ENCODE measurements around the gene C19orf53.
"Not testable (repeated sequence)": the region's sequence is repeated elsewhere in the genome, so short reads cannot be mapped to it uniquely, and the experiment has no call there.

The C19orf53 gene

GRCh38 chr19:13764101-13764807 is 10.0 kb upstream of the C19orf53 start, which contains the start of gene MRI1:
Gene MRI1 (plus strand): TSS chr19:13764522. CDS start chr19:13764589, 67 bp downstream.
- FAIRE-seq = no peak

GRCh38 chr19:13764821-13765394 is 9.3 kb upstream of the C19orf53 start:
- no peak for FAIRE-seq

- FAIRE-seq = no peak
Observed at GRCh38 chr19:13765395-13766094, 8.7 kb upstream of the C19orf53 start.

GRCh38 chr19:13766095-13766481 is 8.2 kb upstream of the C19orf53 start:
- FAIRE-seq = no peak

- no peak for FAIRE-seq
Observed at GRCh38 chr19:13768510-13768909, 5.7 kb upstream of the C19orf53 start.

GRCh38 chr19:13770013-13770635 is 4.1 kb upstream of the C19orf53 start:
- no peak for FAIRE-seq

GRCh38 chr19:13778398-13778797 is 4.1 kb downstream of the C19orf53 start:
- no peak for FAIRE-seq

GRCh38 chr19:13778847-13779246 is 4.6 kb downstream of the C19orf53 start:
- FAIRE-seq = no peak

GRCh38 chr19:13779794-13780193 is 5.5 kb downstream of the C19orf53 start:
- FAIRE-seq = not testable (repeated sequence)

GRCh38 chr19:13781547-13781946 is 7.3 kb downstream of the C19orf53 start:
- no peak for FAIRE-seq

- no peak for FAIRE-seq
Observed at GRCh38 chr19:13782537-13782936, 8.3 kb downstream of the C19orf53 start.

- no peak for FAIRE-seq
Observed at GRCh38 chr19:13783565-13784500, 9.6 kb downstream of the C19orf53 start.

GRCh38 chr19:13784731-13785452 is 10.6 kb downstream of the C19orf53 start:
- no peak for FAIRE-seq

- no peak for FAIRE-seq
Observed at GRCh38 chr19:13788991-13789390, 14.7 kb downstream of the C19orf53 start.

GRCh38 chr19:13790354-13790753 is 16.1 kb downstream of the C19orf53 start:
- no peak for FAIRE-seq

GRCh38 chr19:13793317-13793716 is 19.1 kb downstream of the C19orf53 start:
- FAIRE-seq = not testable (repeated sequence)

- FAIRE-seq = no peak
Observed at GRCh38 chr19:13794398-13794756, 20.1 kb downstream of the C19orf53 start.

GRCh38 chr19:13794757-13795589 is 20.7 kb downstream of the C19orf53 start, which contains the start of gene ZSWIM4:
Gene ZSWIM4 (plus strand): TSS chr19:13795443. CDS start chr19:13795649, 206 bp downstream.
- peak; percentile 55 for FAIRE-seq

GRCh38 chr19:13795595-13796300 is 21.5 kb downstream of the C19orf53 start:
- FAIRE-seq = no peak

All from colon (tissue), 2 donors.